ENCODE data around the gene SIRPA.
A peak's percentile ranks its signal among the peaks of the same experiment; 100 is the strongest.

The SIRPA gene

GRCh38 chr20:1952737-1953530 lies 57.7 kb downstream of the SIRPA start:
- no peak for DNase-seq

DNA sequence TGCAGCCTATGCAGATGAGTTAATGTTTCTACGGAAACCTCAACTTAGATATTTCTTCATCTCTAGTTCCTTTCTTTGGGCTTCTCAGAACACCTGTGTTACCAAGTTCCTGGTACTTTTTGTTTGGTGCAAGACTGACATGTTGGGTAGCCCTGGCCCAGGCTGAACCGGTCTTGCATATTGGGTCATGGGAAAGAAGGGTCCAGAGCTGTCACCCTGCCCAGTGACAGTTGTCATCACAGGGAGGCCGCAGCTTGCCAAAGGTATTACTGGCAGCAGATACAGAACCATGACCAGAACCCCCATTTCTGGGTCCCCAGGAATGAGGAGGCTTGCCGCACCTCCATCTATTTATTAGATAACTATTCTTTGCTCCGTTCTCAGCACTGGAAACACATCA lies 58.4 kb downstream of the SIRPA start:
- no peak for DNase-seq

DNA sequence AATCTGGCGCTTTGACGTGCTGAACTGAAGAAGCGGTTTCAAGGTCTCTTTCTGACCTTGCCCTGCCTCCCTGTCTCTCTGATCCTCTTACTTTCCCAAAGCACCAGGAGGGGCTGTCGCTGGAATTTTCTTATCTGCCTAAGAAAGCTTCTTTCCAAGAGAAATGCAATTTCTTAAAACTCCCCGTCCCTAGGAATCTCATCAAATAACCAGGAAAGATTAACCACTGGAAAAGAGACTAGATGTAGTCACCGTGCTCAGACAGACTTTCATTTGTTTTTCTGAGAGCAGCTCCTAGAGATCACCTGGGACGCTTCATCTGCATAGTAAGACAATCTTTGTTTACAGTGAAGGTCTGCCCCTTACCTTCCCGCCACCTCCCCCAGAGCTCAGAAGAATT lies 60.0 kb downstream of the SIRPA start:
- DNase-seq: no peak

DNA sequence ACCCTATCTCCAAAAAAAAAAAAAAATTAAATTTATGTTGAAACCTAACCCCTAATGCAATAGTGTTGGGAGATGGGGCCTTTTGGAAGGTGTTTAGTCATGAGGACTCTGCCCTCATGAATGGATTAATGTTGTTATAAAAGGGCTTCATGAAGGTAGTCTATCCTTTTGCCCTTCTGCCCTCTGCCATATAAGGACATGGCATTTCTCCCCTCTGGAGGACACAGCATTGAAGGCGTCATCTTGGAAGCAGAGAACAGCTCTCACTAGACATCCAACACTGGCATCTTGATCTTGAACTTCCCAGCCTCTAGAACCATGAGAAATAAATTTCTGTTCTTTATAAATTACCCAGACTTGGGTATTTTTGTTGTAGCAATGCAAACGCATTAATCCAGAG lies 63.2 kb downstream of the SIRPA start:
- DNase-seq: no peak

DNA sequence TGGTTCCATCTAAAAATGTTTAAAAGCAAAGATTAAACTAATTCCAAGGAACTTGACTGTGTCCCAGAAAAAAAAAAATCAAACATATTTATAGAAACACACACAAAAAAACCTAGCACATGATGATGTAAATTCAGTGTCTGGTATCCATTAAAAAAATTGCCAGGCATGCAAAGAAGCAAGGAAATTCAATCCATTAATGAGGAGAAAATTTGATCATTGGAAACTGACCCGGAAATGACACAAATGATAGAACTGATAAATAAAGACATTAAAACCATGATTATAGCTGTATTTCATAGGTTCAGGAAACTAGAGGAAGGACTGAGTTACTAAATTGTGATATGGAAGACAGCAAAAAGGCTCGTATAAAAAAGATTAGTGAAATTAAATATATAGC lies 63.9 kb downstream of the SIRPA start:
- DNase-seq: no peak

GRCh38 chr20:1961374-1961773 lies 66.2 kb downstream of the SIRPA start:
- DNase-seq: no peak

DNA sequence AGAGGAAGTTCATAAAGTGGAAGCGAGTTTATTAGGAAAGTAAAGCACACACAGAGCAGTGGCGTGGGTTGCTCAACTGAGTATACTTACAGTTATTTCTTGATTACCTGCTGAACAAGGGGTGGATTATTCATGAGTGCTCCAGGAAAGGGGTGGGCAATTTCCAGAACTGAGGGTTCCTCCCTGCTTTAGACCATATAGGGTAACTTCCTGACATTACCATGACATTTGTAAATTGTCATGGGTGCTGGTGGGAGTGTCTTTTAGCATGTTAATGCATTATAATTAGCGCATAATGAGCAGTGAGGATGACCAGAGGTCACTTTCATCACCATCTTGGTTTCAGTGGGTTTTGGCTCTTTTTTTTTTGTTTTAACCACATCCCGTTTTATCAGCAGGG lies 68.9 kb downstream of the SIRPA start:
- no peak for DNase-seq

GRCh38 chr20:1964659-1965405 lies 69.6 kb downstream of the SIRPA start:
- no peak for DNase-seq

DNA sequence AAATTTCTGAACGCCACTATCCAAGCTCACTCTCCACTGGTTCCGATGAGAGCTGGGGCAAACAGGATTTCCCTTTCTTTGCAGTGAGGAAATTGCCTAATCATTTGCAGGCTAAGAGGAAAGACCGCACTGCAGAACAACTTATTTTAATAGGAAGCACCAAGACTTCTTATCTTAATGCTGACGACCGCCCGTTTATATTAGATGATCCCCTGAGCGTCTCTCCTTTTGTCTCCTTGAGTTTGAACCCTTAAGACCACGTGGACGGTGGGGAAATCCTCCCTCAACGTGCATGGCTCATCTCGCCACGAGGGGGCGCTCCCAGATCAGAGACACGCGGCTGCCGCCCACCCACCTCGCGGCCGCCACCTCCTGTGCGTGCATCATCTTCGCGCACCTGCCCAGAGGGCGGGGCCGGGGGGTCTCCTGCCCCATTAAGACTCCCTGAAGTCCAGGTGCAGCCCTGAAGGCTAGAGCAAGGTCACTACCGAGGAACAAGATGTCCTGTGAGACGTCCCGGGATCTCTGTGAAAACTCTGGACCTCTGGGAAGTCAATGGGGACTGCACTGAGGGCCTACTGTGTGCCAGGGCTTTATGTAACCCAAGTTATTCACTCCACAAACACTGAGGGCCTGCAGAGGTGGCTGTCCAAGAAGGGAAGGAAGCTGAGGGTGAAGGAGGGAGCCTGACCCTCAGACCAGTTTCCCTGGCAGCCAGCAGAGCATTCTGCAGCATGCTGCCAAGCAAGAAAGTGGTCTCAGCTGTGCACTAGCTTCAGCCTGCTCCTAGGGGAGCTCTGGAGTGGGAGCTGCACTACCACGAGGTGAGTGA lies 70.5 kb downstream of the SIRPA start:
- DNase-seq: peak; percentile 12

GRCh38 chr20:1968964-1969363 lies 73.8 kb downstream of the SIRPA start:
- no peak for DNase-seq

DNA sequence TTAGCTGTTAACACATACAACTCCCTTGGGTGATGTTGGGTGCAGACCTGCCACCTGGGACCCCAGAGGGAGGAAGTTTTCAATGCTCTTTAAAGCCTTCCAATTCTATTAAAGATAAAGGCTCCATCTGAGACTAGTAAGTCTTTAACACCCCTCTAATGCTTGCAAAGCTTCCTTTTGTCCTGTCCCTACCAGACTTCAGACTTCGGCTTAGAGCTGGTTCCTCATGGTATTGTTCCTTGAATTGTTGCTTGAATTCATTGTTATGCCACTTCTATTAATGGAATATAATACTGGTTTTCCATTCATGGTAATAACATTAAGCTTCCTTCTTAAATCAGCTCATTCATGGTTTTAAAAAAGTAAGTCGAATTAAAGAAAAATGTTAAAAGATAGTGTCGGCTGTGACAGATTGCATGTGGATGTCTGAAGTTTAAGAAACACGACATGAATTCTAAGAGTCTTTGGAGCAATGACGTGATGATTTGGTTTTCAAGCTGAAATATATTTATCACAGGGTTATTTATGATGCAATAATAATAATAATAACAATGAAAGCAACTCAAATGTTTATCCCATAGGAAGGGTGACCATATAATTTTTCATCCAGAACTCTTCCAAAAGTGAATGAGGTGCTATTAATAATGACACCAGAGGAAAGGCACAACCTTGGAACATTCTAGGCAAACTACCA lies 76.8 kb downstream of the SIRPA start:
- no peak for DNase-seq

DNA sequence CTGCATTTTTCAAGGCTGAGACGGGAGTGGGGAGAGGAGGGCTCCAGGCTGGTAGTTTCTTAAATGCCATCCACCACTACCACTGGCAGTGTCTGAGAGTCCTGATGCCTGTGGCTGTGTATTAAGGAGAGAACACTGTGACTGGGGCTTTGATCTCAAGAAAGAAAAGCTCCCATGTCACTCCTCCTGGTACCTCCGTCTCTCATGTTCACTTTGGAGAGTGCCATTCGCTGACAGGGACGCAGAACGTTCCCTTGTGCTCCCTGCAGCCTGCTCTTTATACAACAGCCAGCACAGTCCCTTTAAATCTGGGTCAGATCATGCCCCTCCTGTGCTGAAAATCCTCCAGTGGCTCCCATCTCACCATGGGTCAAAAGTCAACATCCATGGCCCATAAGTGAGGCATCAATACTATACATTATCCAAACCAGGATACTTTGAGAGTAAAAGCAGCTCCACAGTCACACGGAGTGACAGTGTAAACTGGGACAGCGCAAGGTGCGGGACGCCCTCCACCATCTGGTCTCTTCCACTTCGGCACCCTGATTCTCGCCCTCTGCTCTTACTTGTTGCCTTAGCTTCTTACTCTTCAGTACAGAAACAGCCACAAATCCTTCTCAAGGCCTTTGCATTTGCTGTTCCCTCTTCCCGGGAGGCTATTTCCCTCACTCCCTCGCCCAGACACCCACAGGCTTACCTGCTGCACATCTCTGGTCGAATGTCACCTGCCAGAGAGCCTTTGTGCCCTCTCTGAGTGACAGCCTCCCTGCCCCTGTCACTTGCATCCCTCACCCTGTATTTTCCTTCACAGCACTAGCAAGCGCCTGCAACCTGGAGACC lies 78.6 kb downstream of the SIRPA start:
- no peak for DNase-seq

DNA sequence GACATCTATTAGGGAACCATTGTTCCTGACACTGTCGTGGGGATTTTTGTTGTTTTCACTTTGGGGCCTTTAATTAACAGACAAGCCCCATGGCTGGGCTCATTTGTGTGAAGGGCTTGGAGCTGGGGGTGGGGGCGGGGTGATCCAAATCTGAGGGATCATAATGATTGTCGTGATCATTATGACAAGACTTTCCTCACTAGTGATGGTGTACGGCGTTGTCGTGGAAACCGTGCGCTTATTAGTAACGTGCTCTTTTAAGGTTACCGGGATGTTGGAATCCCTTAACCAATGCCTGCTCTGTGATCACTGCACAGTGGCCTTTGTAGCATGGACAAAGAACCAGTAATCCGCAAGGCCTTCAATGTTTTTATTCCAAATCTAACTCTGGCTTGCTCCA lies 80.1 kb downstream of the SIRPA start:
- no peak for DNase-seq

DNA sequence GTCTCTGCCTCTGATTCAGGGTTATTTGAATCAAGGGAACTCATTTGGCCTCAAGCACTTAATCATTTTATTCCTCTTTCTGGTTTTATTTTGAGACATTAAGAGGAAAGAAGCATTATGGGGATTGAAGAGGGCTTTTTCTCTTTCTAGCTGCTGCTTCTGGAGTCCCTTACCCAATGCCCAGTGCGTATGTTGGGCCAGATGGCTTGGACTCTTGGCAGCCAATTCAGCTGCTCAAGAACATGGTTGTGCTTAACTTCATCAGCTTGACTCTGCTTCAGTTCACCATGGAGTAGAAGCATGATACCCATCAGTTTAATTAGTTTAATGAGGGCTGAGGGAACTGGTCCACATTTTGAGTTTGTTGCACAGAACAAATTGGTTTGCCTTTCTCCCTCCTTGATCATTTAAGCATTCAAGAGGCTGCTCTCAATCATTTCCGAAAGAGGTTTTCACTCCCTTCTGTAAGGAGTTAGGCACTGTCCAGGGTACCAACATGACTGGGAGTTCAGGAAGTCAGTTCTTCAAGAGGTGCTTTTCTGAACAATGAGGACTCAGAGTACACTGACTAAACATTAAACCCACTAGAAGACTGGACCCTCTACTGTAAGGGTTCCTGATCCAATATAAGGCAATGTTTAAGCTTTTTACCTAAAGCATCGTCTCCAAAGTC lies 84.0 kb downstream of the SIRPA start:
- DNase-seq: no peak

- DNase-seq: no peak
Measured at GRCh38 chr20:1982686-1983085, 87.5 kb downstream of the SIRPA start.

DNA sequence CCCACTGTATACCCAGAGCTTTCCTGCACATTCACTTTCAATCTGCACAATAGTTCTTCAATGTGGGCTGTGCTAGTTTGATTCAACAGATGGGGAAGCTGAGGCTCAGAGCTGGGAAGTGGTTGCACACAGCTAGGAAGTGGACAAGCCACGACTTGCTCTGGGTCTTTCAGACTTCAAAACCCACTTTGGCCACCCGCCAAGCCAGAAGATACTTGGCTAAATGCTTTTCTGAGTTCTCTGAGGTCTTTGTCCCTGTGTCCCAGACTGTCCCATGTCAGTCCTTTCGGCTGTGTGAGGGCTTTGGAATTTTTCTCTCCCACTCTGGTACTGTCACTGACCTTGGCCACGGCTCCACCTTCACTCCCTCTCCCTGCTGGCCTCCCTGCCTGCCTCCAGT lies 88.1 kb downstream of the SIRPA start:
- DNase-seq: no peak

- no peak for DNase-seq
Measured at GRCh38 chr20:1987826-1988225, 92.6 kb downstream of the SIRPA start.

All from NCI-H2081 treated with DMSO at 0.1 percent for 48 hours (cell line).